Kidney (tissue), 14 donors: ENCODE results near the gene PRKN. TPM values are rescaled to one million over a fixed set of nuclear protein-coding genes. Genes with fewer than 3 reads are reported as not detected.

ENCODE experiments used
- DNase-seq, 5 donors: peaks; one replicate each; pipeline ENCODE4 v3.0.0-alpha.2; 2013 to 2020
- FAIRE-seq: peaks from 2 replicates; lab custom pipeline; 2012; peaks lifted over from hg19 to GRCh38; lab: Jason Lieb, UNC
- H3K27ac ChIP-seq, 2 donors: one replicate each; pipeline ENCODE4 v1.7.0; 2013; ENCODE audit warnings: low read depth in 2 of 2, low read length in 2 of 2, inconsistent platforms in 1 of 2
- H3K27me3 ChIP-seq: one replicate; pipeline ENCODE4 v1.7.1; 2013; ENCODE audit warnings: low read length, inconsistent platforms; ENCODE audit not compliant: control insufficient read depth, insufficient read depth
- H3K36me3 ChIP-seq, 3 donors: one replicate each; pipeline versions ENCODE4 v1.7.0 to v1.7.1; 2013; ENCODE audit warnings: low read length in 3 of 3, control low read depth in 1 of 3, inconsistent platforms in 1 of 3; ENCODE audit not compliant: insufficient read depth in 3 of 3, control insufficient read depth in 2 of 3
- H3K4me1 ChIP-seq, 3 donors: one replicate each; pipeline versions ENCODE4 v1.7.0 to v1.7.1; 2013; ENCODE audit warnings: low read length in 3 of 3, inconsistent platforms in 1 of 3, low read depth in 1 of 3; ENCODE audit not compliant: control insufficient read depth in 2 of 3, insufficient read depth in 2 of 3
- H3K4me3 ChIP-seq, 3 donors: one replicate each; pipeline versions ENCODE4 v1.7.0 to v1.8.1; 2013; ENCODE audit warnings: low read length in 3 of 3, control low read depth in 1 of 3, inconsistent platforms in 1 of 3
- H3K9ac ChIP-seq, 3 donors: one replicate each; pipeline versions ENCODE4 v1.7.0 to v1.7.1; 2013; ENCODE audit warnings: low read length in 3 of 3, control low read depth in 1 of 3, inconsistent platforms in 1 of 3
- H3K9me3 ChIP-seq, 3 donors: one replicate each; pipeline versions ENCODE4 v1.7.0 to v1.7.1; 2013; ENCODE audit warnings: low read length in 3 of 3, control low read depth in 1 of 3, inconsistent platforms in 1 of 3; ENCODE audit not compliant: control insufficient read depth in 2 of 3, insufficient read depth in 1 of 3
- intact Hi-C: fragments of 100-400 bp; cut with DNase I; formaldehyde crosslinking; loops from one replicate; pipeline ENCODE4 v1.11.1; 2022
- polyA plus RNA-seq: library from polyadenylated mRNA; stranded (reverse); fragments of 350-450 nt; fragmentation: Illumina TruSeq; extraction: RNeasy Lipid Tissue Mini Kit (QIAGEN cat#74804); gene quantifications from one replicate; pipeline ENCODE4 v1.2.3, GENCODE V29; 2014; ENCODE audit warnings: low read depth, low replicate concordance; ENCODE audit not compliant: insufficient read depth
- total RNA-seq: library from RNA; stranded (reverse); fragmentation: NEBNext Ultra II Directional; extraction: Animal tissue kit (Norgen Biotek cat#: 25700); gene quantifications from one replicate; pipeline ENCODE4 v1.2.1, GENCODE V29; 2021
- TF ChIP-seq, protein P1 (sequence below): IDR thresholded peaks from 3 replicates; pipeline ENCODE4 v1.5.1; 2012; ENCODE audit warnings: mild to moderate bottlenecking, moderate library complexity, borderline replicate concordance; ENCODE audit not compliant: insufficient read depth; ENCODE audit errors: extremely low read depth
- donor health status: control.
- donor health status: control.
- donor health status: control.
- donor health status: control.
- donor health status: control.
- donor health status: DM: yes; HTN: yes; CAD: no.
- donor health status: Normal renal cell carcinoma (clear cell type).

The PRKN gene
- total and polyA plus RNA-seq, 2 donors from 2014 or later, result 8.6 to 10.4 TPM

DNA sequence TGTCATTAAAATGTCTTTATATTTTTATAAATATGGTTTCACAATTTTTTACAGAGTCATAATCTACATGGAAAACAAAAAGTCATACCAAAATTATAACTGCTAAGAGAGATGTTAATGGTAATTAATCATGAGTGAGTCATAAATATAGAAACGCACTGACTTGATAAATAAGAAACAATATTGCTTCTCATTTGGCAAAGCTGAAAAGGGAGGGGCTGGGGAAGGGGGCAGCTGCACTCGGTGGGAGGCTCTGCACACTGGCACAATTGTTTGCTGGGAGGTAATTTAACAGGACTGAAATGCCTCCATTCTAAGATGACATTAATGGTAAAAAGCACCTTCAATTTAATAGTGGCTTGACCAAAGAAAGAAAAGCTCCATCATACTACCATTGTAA is 1320.5 kb downstream of the PRKN start:
- no peaks in the 10 kb centered on the region for H3K4me1 ChIP-seq
- no peak for FAIRE-seq
- H3K27ac ChIP-seq, result no peak overlapping the region
- peaks cover 0 to 8% (median 0%) of the 10 kb centered on the region in 3 donors for H3K9me3 ChIP-seq
- no peaks in the 10 kb centered on the region for H3K36me3 ChIP-seq
- no peak overlapping the region for H3K9ac ChIP-seq
- H3K27me3 ChIP-seq, result no peaks in the 10 kb centered on the region
- TF ChIP-seq, protein P1, sequence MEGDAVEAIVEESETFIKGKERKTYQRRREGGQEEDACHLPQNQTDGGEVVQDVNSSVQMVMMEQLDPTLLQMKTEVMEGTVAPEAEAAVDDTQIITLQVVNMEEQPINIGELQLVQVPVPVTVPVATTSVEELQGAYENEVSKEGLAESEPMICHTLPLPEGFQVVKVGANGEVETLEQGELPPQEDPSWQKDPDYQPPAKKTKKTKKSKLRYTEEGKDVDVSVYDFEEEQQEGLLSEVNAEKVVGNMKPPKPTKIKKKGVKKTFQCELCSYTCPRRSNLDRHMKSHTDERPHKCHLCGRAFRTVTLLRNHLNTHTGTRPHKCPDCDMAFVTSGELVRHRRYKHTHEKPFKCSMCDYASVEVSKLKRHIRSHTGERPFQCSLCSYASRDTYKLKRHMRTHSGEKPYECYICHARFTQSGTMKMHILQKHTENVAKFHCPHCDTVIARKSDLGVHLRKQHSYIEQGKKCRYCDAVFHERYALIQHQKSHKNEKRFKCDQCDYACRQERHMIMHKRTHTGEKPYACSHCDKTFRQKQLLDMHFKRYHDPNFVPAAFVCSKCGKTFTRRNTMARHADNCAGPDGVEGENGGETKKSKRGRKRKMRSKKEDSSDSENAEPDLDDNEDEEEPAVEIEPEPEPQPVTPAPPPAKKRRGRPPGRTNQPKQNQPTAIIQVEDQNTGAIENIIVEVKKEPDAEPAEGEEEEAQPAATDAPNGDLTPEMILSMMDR, result no peak
- intact Hi-C loops, result no loop called here
- DNase-seq, result no peak
- H3K4me3 ChIP-seq, result no peak overlapping the region

DNA sequence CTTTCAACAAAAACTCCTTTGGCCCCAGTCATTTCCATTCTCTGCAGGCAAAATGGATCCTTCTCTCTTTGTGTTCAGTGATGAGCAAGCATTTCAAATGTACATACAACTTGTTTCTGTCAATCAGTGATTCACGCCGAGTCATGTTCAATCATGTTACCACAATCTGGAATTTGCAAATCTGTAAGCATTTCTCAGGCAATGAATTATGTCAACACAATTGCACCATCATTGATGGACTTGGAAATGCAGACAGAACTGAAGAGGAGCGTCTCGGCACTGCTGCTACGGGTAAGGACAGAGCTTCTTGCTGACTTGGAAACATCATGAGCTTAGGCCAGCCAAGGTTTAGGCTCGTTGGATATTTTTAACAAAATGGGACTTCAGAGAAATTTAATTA is 1320.9 kb downstream of the PRKN start:
- Histone ChIP-seq H3K36me3 (no peaks in the 10 kb centered on the region), H3K9ac (no peak overlapping the region), H3K4me3 (no peak overlapping the region), H3K27me3 (no peaks in the 10 kb centered on the region), H3K27ac (no peak overlapping the region), H3K9me3 (peaks cover 0 to 8% (median 0%) of the 10 kb centered on the region in 3 donors), H3K4me1 (no peaks in the 10 kb centered on the region)
- intact Hi-C loops, result no loop called here
- TF ChIP-seq, protein P1, result no peak
- DNase-seq, result no peak
- FAIRE-seq, result no peak

DNA sequence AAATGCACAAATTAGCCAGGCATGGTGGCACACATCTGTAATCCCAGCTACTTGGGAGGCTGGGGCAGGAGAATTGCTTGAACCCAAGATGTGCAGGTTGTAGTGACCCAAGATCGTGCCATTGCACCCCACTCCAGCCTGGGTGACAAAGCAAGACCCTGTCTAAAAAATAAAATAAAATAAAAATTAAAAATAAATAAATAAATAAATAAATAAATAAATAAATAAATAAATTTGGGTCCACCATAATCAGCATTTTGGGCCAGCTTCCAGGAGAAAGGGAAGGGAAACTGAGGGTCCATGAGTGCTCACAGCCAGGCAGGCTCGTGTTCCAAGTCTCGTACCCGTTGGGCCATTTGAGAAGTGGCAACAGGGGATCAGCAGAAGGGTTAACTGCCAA is 1322.1 kb downstream of the PRKN start:
- FAIRE-seq, result no peak
- Histone ChIP-seq H3K4me1 (no peaks in the 10 kb centered on the region), H3K36me3 (no peaks in the 10 kb centered on the region), H3K27me3 (no peaks in the 10 kb centered on the region), H3K9me3 (peaks cover 0 to 8% (median 0%) of the 10 kb centered on the region in 3 donors), H3K9ac (no peak overlapping the region), H3K4me3 (no peak overlapping the region), H3K27ac (no peak overlapping the region)
- DNase-seq, result no peak
- intact Hi-C loops, result no loop called here
- TF ChIP-seq, protein P1, result no peak

DNA sequence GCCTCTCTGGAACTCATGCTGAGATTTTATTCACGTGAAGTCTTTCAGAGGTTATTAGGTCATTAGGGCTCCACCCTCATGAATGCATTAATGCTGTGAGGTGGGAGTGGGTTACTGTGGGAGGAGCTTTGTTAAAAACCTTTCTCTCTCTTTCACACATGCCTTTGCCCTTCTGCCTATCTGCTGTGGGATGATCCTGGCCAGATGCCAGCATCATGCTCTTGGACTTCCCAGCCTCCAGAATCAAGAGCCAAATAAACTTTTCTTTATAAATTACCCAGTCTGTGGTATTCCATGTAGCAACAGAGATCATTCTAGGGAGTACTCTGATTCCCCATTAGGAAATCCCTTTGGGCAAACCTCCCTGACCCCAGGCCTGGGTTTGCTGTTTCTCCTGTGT is 1323.8 kb downstream of the PRKN start:
- intact Hi-C loops, result no loop called here
- no peak overlapping the region for H3K27ac ChIP-seq
- peaks cover 0 to 8% (median 0%) of the 10 kb centered on the region in 3 donors for H3K9me3 ChIP-seq
- no peaks in the 10 kb centered on the region for H3K36me3 ChIP-seq
- no peak overlapping the region for H3K4me3 ChIP-seq
- H3K9ac ChIP-seq, result no peak overlapping the region
- no peaks in the 10 kb centered on the region for H3K4me1 ChIP-seq
- no peaks in the 10 kb centered on the region for H3K27me3 ChIP-seq
- DNase-seq (no peak), FAIRE-seq (no peak)
- TF ChIP-seq, protein P1, result no peak
